Measurements from ENCODE around the gene DSCAML1.
A peak's percentile ranks its signal among the peaks of the same experiment; 100 is the strongest.

DSCAML1 gene

GRCh38 chr11:117634756-117635603 is 162.0 kb downstream of the DSCAML1 start:
- DNase-seq (ENCODE audit: low spot score) = no peak

GRCh38 chr11:117633976-117634755 is 162.8 kb downstream of the DSCAML1 start:
- DNase-seq (ENCODE audit: low spot score) = no peak

- no peak for DNase-seq (ENCODE audit: low spot score)
Observed at GRCh38 chr11:117633186-117633754, 163.7 kb downstream of the DSCAML1 start.

GRCh38 chr11:117632306-117632705 is 164.7 kb downstream of the DSCAML1 start:
- no peak for DNase-seq (ENCODE audit: low spot score)

- DNase-seq (ENCODE audit: low spot score) = no peak
Observed at GRCh38 chr11:117631336-117632140, 165.5 kb downstream of the DSCAML1 start.

GRCh38 chr11:117629891-117630538 is 167.0 kb downstream of the DSCAML1 start:
- no peak for DNase-seq (ENCODE audit: low spot score)

- no peak for DNase-seq (ENCODE audit: low spot score)
Observed at GRCh38 chr11:117629146-117629545, 167.9 kb downstream of the DSCAML1 start.

GRCh38 chr11:117627259-117627658 is 169.8 kb downstream of the DSCAML1 start:
- DNase-seq (ENCODE audit: low spot score) = no peak

GRCh38 chr11:117626576-117626975 is 170.4 kb downstream of the DSCAML1 start:
- no peak for DNase-seq (ENCODE audit: low spot score)

- no peak for DNase-seq (ENCODE audit: low spot score)
Observed at GRCh38 chr11:117625237-117625636, 171.8 kb downstream of the DSCAML1 start.

GRCh38 chr11:117623831-117624271 is 173.2 kb downstream of the DSCAML1 start:
- no peak for DNase-seq (ENCODE audit: low spot score)

- DNase-seq (ENCODE audit: low spot score) = peak; percentile 13
Observed at GRCh38 chr11:117621226-117621625, 175.8 kb downstream of the DSCAML1 start.

- DNase-seq (ENCODE audit: low spot score) = no peak
Observed at GRCh38 chr11:117620659-117621058, 176.4 kb downstream of the DSCAML1 start.

- DNase-seq (ENCODE audit: low spot score) = no peak
Observed at GRCh38 chr11:117620086-117620485, 176.9 kb downstream of the DSCAML1 start.

GRCh38 chr11:117619661-117620060 is 177.4 kb downstream of the DSCAML1 start:
- DNase-seq (ENCODE audit: low spot score) = no peak

- DNase-seq (ENCODE audit: low spot score) = no peak
Observed at GRCh38 chr11:117618982-117619355, 178.0 kb downstream of the DSCAML1 start.

- no peak for DNase-seq (ENCODE audit: low spot score)
Observed at GRCh38 chr11:117618302-117618981, 178.6 kb downstream of the DSCAML1 start.

- no peak for DNase-seq (ENCODE audit: low spot score)
Observed at GRCh38 chr11:117616979-117617378, 180.0 kb downstream of the DSCAML1 start.

GRCh38 chr11:117614728-117615127 is 182.3 kb downstream of the DSCAML1 start:
- no peak for DNase-seq (ENCODE audit: low spot score)

GRCh38 chr11:117613521-117613920 is 183.5 kb downstream of the DSCAML1 start:
- DNase-seq (ENCODE audit: low spot score) = no peak

GRCh38 chr11:117612177-117612576 is 184.8 kb downstream of the DSCAML1 start:
- no peak for DNase-seq (ENCODE audit: low spot score)
